Measurements from ENCODE around the gene FGFR4. TPM values are rescaled to one million over a fixed set of nuclear protein-coding genes. Genes with fewer than 3 reads are reported as not detected.

The FGFR4 gene
- total RNA-seq, 1 donor from 2014 or later: 35.2 TPM

- DNase-seq (ENCODE audit: low read depth): peak; percentile 25
Observed at GRCh38 chr5:177085985-177086653, 596 bp upstream of the FGFR4 start.

DNA sequence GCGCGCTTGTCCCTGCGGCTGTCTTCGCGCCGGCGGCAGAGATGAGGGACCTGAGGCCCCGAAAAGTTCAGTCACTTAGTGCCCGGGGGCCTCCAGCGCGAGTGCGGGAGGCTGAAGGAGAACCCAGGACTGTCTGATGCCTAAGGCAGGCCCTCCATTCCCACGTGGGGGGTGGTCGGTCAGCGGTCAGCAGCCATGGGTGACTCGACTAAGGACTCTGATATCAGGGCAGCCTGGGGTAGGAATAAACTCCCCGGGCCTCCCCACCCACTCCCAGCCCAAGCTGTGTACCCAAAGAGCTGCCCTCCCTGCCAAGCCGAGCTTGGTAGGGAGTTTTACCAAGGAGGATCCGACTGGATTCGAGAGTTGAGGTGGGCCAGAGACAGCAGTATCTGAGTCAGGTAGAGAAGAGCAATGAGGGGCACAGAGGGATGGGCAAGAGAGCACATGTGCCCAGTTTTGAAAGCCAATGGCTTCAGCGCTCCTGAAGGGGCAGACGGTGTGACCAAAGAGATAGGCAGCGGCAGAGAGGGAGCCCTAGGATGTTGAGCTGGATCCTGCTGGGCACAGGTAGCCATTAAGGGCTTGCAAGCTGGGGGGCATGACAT is 787 bp downstream of the FGFR4 start:
- peak; percentile 16 for DNase-seq (ENCODE audit: low read depth)

DNA sequence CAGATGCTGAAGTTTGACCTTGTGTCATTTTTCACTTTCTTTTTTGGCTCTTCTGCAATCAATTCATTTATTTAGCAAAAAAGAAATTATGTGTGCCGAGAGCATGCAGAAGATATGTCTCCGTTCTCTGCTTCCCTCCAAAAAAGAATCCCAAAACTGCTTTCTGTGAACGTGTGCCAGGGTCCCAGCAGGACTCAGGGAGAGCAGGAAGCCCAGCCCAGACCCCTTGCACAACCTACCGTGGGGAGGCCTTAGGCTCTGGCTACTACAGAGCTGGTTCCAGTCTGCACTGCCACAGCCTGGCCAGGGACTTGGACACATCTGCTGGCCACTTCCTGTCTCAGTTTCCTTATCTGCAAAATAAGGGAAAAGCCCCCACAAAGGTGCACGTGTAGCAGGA is 2.4 kb downstream of the FGFR4 start:
- no peak for DNase-seq (ENCODE audit: low read depth)

DNA sequence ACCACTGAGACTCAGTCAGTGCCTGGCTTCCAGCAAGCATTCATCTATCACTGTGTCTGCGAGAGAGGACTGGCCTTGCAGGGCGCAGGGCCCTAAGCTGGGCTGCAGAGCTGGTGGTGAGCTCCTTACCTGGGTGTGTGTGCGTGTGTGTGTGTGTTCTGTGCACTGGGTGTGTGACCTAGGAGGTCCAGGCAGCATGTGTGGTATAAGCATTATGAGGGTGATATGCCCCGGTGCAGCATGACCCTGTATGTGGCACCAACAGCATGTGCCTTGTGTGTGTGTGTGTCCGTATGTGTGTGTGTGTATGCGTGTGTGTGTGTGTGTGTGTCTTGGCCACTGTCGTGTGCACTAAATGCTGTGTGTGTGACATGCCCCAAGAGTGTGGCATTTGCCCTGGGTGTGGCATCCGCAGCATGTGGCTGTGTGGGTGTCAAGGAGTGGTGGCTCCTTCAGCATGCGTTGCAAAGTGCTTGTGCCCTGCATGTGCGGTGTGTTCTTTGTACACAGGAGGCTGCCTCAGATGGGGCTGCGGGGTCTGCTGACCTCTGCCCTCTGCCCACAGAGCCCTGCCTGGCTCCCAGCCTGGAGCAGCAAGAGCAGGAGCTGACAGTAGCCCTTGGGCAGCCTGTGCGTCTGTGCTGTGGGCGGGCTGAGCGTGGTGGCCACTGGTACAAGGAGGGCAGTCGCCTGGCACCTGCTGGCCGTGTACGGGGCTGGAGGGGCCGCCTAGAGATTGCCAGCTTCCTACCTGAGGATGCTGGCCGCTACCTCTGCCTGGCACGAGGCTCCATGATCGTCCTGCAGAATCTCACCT is 3.3 kb downstream of the FGFR4 start:
- DNase-seq (ENCODE audit: low read depth): no peak

GRCh38 chr5:177090813-177091212 is 4.1 kb downstream of the FGFR4 start:
- no peak for DNase-seq (ENCODE audit: low read depth)

- no peak for DNase-seq (ENCODE audit: low read depth)
Observed at GRCh38 chr5:177091232-177091631, 4.5 kb downstream of the FGFR4 start.

GRCh38 chr5:177092178-177093081 is 5.7 kb downstream of the FGFR4 start:
- DNase-seq (ENCODE audit: low read depth): no peak

DNA sequence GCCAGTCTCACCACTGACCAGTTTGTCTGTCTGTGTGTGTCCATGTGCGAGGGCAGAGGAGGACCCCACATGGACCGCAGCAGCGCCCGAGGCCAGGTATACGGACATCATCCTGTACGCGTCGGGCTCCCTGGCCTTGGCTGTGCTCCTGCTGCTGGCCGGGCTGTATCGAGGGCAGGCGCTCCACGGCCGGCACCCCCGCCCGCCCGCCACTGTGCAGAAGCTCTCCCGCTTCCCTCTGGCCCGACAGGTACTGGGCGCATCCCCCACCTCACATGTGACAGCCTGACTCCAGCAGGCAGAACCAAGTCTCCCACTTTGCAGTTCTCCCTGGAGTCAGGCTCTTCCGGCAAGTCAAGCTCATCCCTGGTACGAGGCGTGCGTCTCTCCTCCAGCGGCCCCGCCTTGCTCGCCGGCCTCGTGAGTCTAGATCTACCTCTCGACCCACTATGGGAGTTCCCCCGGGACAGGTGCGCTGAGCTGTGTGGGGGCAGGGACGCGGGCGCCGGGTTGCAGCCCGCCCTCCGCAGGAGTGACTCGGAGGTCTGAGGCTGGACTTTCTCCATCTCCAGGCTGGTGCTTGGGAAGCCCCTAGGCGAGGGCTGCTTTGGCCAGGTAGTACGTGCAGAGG is 6.5 kb downstream of the FGFR4 start:
- no peak for DNase-seq (ENCODE audit: low read depth)

DNA sequence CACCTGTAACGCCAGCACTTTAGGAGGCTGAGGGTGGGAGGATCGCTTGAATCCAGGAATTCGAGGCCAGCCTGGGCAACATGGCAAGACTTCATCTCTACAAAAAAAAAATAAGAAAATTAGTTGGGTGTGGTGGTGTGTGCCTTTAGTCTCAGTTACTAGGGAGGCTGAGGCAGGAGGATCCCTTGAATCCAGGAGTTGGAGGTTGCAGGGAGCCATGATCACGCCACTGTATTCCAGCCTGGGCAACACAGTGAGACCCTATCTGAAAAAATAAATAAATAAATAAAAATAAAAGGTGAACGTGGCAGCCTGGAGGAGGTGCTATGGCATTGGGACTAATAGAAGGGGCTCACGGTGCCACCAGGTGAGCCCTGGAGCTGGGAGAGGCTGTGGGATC is 7.1 kb downstream of the FGFR4 start:
- DNase-seq (ENCODE audit: low read depth): no peak

GRCh38 chr5:177094224-177095087 is 7.7 kb downstream of the FGFR4 start:
- peak; percentile 59 for DNase-seq (ENCODE audit: low read depth)

GRCh38 chr5:177095088-177095669 is 8.5 kb downstream of the FGFR4 start:
- no peak for DNase-seq (ENCODE audit: low read depth)

- DNase-seq (ENCODE audit: low read depth): no peak
Observed at GRCh38 chr5:177096162-177097015, 9.7 kb downstream of the FGFR4 start.

DNA sequence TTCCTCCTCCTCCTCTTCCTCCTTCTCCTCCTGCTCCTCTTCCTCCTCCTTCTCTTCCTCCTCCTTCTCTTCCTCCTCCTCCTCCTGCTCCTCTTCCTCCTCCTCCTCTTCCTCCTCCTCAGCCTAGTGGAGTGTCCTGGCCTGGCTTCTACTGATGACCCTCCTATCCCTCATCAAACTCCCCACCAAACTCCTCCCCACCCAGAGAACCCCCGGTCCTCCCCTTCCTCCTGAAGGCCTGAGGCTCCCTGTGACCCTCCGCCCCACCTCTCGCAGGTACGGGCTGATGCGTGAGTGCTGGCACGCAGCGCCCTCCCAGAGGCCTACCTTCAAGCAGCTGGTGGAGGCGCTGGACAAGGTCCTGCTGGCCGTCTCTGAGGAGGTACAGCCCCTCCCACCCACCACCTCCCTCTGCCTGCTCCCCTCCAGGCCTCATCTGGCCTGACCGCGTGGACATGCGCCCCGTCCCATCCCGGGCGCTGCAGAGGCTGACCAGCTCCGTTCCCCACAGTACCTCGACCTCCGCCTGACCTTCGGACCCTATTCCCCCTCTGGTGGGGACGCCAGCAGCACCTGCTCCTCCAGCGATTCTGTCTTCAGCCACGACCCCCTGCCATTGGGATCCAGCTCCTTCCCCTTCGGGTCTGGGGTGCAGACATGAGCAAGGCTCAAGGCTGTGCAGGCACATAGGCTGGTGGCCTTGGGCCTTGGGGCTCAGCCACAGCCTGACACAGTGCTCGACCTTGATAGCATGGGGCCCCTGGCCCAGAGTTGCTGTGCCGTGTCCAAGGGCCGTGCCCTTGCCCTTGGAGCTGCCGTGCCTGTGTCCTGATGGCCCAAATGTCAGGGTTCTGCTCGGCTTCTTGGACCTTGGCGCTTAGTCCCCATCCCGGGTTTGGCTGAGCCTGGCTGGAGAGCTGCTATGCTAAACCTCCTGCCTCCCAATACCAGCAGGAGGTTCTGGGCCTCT is 10.6 kb downstream of the FGFR4 start:
- no peak for DNase-seq (ENCODE audit: low read depth)

GRCh38 chr5:177098120-177098469 is 11.4 kb downstream of the FGFR4 start:
- no peak for DNase-seq (ENCODE audit: low read depth)

DNA sequence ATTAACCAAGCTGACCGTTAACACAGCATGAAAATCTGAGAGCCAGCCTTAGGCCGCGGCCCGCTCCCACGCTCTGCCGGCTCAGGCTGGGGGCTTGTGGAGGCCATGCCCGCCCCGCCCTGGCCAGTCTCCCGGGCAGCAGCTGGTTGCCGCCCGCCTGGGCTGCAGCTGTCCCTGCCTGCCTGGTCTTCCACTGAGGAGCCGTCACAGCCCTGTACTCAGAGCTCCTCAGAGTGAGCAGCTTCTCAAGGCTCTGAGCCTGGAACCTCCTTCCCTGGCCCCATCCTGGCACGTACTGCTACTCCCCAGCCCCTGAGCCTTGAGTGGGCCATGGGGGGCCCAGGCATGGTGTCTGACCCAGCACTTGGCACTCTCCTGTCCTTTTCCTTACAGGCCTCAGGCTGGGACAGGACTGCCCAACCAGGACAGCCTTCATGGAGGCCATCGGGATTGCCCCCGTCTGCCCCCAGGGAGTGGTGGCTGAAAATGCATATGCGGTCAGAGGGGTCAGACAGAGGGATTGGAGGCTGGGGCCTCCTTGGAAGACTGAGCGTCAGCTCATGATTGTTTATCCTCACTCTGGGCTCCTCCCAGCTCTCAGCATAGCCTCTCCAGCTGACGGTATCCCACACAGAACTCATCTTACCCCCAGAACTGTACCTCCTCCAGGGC is 11.9 kb downstream of the FGFR4 start:
- DNase-seq (ENCODE audit: low read depth): peak; percentile 7

DNA sequence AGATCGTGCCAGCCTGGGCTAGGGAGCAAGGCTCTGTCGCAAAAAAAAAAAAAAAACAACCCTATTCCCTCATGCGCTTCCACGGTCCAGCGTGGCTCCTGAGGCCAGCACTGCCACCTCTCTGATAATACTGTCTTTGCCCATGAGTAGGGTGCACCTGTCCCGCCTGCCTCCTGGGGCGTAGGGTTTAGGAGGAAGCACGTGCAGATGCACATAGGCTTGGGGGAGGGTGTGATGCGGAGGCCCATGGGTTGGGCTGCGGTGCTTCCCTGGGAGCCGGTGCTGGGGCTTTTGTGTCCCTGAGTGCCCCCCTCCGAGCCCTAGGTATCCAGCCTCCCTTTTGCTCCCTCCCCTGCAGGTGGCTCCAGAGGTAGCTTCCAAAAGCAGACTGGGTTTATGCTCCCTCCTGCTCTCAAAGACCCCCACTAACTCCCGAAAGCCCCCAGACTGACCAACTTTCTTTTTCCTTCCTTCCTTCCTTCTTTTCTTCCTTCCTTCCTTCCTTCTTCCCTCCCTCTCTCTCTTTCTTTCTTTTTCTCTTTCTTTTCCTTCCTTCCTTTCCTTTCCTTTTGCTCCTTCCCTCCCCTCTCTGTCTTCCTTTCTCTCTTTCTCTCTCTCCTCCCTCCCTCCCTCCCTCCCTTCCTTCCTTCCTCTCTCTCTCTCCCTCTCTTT is 12.8 kb downstream of the FGFR4 start:
- DNase-seq (ENCODE audit: low read depth): no peak

- DNase-seq (ENCODE audit: low read depth): no peak
Observed at GRCh38 chr5:177100714-177101121, 14.0 kb downstream of the FGFR4 start.
